ENCODE measurements around the gene MARCHF10. TPM values are rescaled to one million over a fixed set of nuclear protein-coding genes. Genes with fewer than 3 reads are reported as not detected.
"Not testable (repeated sequence)": the region's sequence is repeated elsewhere in the genome, so short reads cannot be mapped to it uniquely, and the experiment has no call there.

Gene MARCHF10
- polyA plus RNA-seq, 3 donors = not detected

- no peak for DNase-seq
- Mint-ChIP-seq H3K9me3 (peaks cover 0 to 6% (median 5%) of the 10 kb centered on the region in 7 donors), H3K4me3 (no peak overlapping the region), H3K4me1 (peaks cover 9% of the 10 kb centered on the region), H3K27me3 (ENCODE audit: low read depth in 3 of 3) (peaks cover 0 to 4% (median 4%) of the 10 kb centered on the region in 3 donors), H3K27ac (no peak overlapping the region), H3K36me3 (no peaks in the 10 kb centered on the region)
- H3K9ac ChIP-seq (ENCODE audit: insufficient read depth, low read length, poor library complexity, severe bottlenecking) = no peak overlapping the region
- H2AFZ ChIP-seq (ENCODE audit: insufficient read depth, low read depth, low read length, poor library complexity, severe bottlenecking) = no peak overlapping the region
- H3K9me3 ChIP-seq (replicated peaks in 1 of 2; ENCODE audit: control insufficient read depth in 1 of 2, insufficient read depth in 1 of 2, low read length in 2 of 2) = no peaks in the 10 kb centered on the region
- H3K36me3 ChIP-seq (replicated peaks in 1 of 2; ENCODE audit: control insufficient read depth in 1 of 2, insufficient read depth in 2 of 2, low read length in 2 of 2) = no peaks in the 10 kb centered on the region
- 97% methylated on average over 23 of the region's 27 CpGs for WGBS (ENCODE audit: insufficient coverage)
- no peaks in the 10 kb centered on the region for H3K27me3 ChIP-seq (ENCODE audit: control insufficient read depth in 2 of 2, insufficient read depth in 2 of 2, low read length in 2 of 2)
- H4K20me1 ChIP-seq (ENCODE audit: insufficient read depth, low read length) = no peaks in the 10 kb centered on the region
- H3K4me1 ChIP-seq (ENCODE audit: control insufficient read depth in 1 of 2, insufficient read depth in 2 of 2, low read length in 2 of 2) = peaks cover 4 to 5% of the 10 kb centered on the region in 2 donors
- H3K79me2 ChIP-seq (ENCODE audit: insufficient read depth, low read length) = no peaks in the 10 kb centered on the region
- intact Hi-C loops (cut with micrococcal nuclease) = no loop called here
- no peak overlapping the region for H3K4me3 ChIP-seq (replicated peaks in 1 of 3; ENCODE audit: low read depth in 2 of 3, low read length in 3 of 3)
- H3K4me2 ChIP-seq (replicated peaks; ENCODE audit: extremely low read depth, low read length, poor library complexity, severe bottlenecking) = no peak overlapping the region
- no peak for TF ChIP-seq CTCF (IDR thresholded peaks at IDR 0.05)
- no peak overlapping the region for H3K27ac ChIP-seq (ENCODE audit: low read depth in 1 of 2, low read length in 2 of 2)
Observed at GRCh38 chr17:62696726-62697490, 111.2 kb downstream of the MARCHF10 start.

- DNase-seq = no peak
- Histone ChIP-seq H2AFZ (ENCODE audit: insufficient read depth, low read depth, low read length, poor library complexity, severe bottlenecking) (no peak overlapping the region), H3K27me3 (ENCODE audit: control insufficient read depth in 2 of 2, insufficient read depth in 2 of 2, low read length in 2 of 2) (no peaks in the 10 kb centered on the region), H3K4me2 (replicated peaks; ENCODE audit: extremely low read depth, low read length, poor library complexity, severe bottlenecking) (no peak overlapping the region), H3K9ac (ENCODE audit: insufficient read depth, low read length, poor library complexity, severe bottlenecking) (no peak overlapping the region), H3K79me2 (ENCODE audit: insufficient read depth, low read length) (no peaks in the 10 kb centered on the region), H3K36me3 (replicated peaks in 1 of 2; ENCODE audit: control insufficient read depth in 1 of 2, insufficient read depth in 2 of 2, low read length in 2 of 2) (no peaks in the 10 kb centered on the region), H3K27ac (ENCODE audit: low read depth in 1 of 2, low read length in 2 of 2) (no peak overlapping the region), H4K20me1 (ENCODE audit: insufficient read depth, low read length) (no peaks in the 10 kb centered on the region), H3K4me3 (replicated peaks in 1 of 3; ENCODE audit: low read depth in 2 of 3, low read length in 3 of 3) (no peak overlapping the region), H3K9me3 (replicated peaks in 1 of 2; ENCODE audit: control insufficient read depth in 1 of 2, insufficient read depth in 1 of 2, low read length in 2 of 2) (no peaks in the 10 kb centered on the region), H3K4me1 (ENCODE audit: control insufficient read depth in 1 of 2, insufficient read depth in 2 of 2, low read length in 2 of 2) (peaks cover 4 to 5% of the 10 kb centered on the region in 2 donors)
- no peak for TF ChIP-seq CTCF (IDR thresholded peaks at IDR 0.05)
- WGBS (ENCODE audit: insufficient coverage) = 90% methylated on average over 10 of the region's 10 CpGs
- Mint-ChIP-seq H3K36me3 (no peaks in the 10 kb centered on the region), H3K9me3 (peaks cover 0 to 6% (median 5%) of the 10 kb centered on the region in 7 donors), H3K27ac (no peak overlapping the region), H3K4me1 (peaks cover 9% of the 10 kb centered on the region), H3K4me3 (no peak overlapping the region), H3K27me3 (ENCODE audit: low read depth in 3 of 3) (peaks cover 0 to 6% (median 4%) of the 10 kb centered on the region in 3 donors)
- intact Hi-C loops (cut with micrococcal nuclease) = no loop called here
Observed at GRCh38 chr17:62696256-62696655, 111.9 kb downstream of the MARCHF10 start.

- intact Hi-C loops (cut with micrococcal nuclease); H3K27ac ChIP-seq (ENCODE audit: low read depth in 1 of 2, low read length in 2 of 2); H3K4me3 ChIP-seq (replicated peaks in 1 of 3; ENCODE audit: low read depth in 2 of 3, low read length in 3 of 3); H3K27me3 ChIP-seq (ENCODE audit: control insufficient read depth in 2 of 2, insufficient read depth in 2 of 2, low read length in 2 of 2); H3K36me3 Mint-ChIP-seq; H2AFZ ChIP-seq (ENCODE audit: insufficient read depth, low read depth, low read length, poor library complexity, severe bottlenecking); H3K4me1 Mint-ChIP-seq; H3K4me2 ChIP-seq (replicated peaks; ENCODE audit: extremely low read depth, low read length, poor library complexity, severe bottlenecking); H3K79me2 ChIP-seq (ENCODE audit: insufficient read depth, low read length); DNase-seq; H4K20me1 ChIP-seq (ENCODE audit: insufficient read depth, low read length); H3K9ac ChIP-seq (ENCODE audit: insufficient read depth, low read length, poor library complexity, severe bottlenecking); H3K4me3 Mint-ChIP-seq; H3K4me1 ChIP-seq (ENCODE audit: control insufficient read depth in 1 of 2, insufficient read depth in 2 of 2, low read length in 2 of 2); H3K36me3 ChIP-seq (replicated peaks in 1 of 2; ENCODE audit: control insufficient read depth in 1 of 2, insufficient read depth in 2 of 2, low read length in 2 of 2); H3K27me3 Mint-ChIP-seq (ENCODE audit: low read depth in 3 of 3); H3K9me3 Mint-ChIP-seq; H3K27ac Mint-ChIP-seq; H3K9me3 ChIP-seq (replicated peaks in 1 of 2; ENCODE audit: control insufficient read depth in 1 of 2, insufficient read depth in 1 of 2, low read length in 2 of 2): not testable (repeated sequence)
- 17% methylated on average over 1 of the region's 5 CpGs for WGBS (ENCODE audit: insufficient coverage)
Observed at GRCh38 chr17:62695093-62695738, 112.9 kb downstream of the MARCHF10 start.

All from CD14-positive monocyte (primary cell).